Measurements from ENCODE around the gene SEMA3F.

GRCh38 chr3:50193286-50193685, 38.2 kb downstream of the SEMA3F start:
- TF ChIP-seq CTCF (IDR thresholded peaks at IDR 0.05) (no peak), POLR2A (IDR thresholded peaks at IDR 0.05) (no peak)
